ENCODE measurements around the gene MYO1F. TPM values are rescaled to one million over a fixed set of nuclear protein-coding genes. Genes with fewer than 3 reads are reported as not detected.
"Not testable (repeated sequence)": the region's sequence is repeated elsewhere in the genome, so short reads cannot be mapped to it uniquely, and the experiment has no call there.

The MYO1F gene
- polyA plus RNA-seq, 2 donors, result 2.5 to 7.9 TPM

- H3K36me3 ChIP-seq (ENCODE audit: control insufficient read depth in 2 of 2, insufficient read depth in 2 of 2, low read length in 1 of 2); H3K27ac ChIP-seq (ENCODE audit: low read depth in 2 of 2, low read length in 1 of 2); H3K9me3 ChIP-seq (ENCODE audit: control insufficient read depth in 2 of 2, insufficient read depth in 1 of 2, low read depth in 1 of 2, low read length in 1 of 2); H3K4me3 ChIP-seq (ENCODE audit: low read depth in 1 of 2, low read length in 2 of 2); H3K27me3 ChIP-seq (ENCODE audit: control insufficient read depth in 1 of 2, insufficient read depth in 2 of 2, low read length in 2 of 2); H3K4me1 ChIP-seq (ENCODE audit: control insufficient read depth in 2 of 2, insufficient read depth in 2 of 2, low read length in 1 of 2): not testable (repeated sequence)
- WGBS, 2 donors, result 95 to 96% methylated on average over 7 of the region's 7 CpGs
These were observed 23.5 kb downstream of the MYO1F start for GRCh38 chr19:8553729-8554128.

- H3K36me3 ChIP-seq (ENCODE audit: control insufficient read depth in 2 of 2, insufficient read depth in 2 of 2, low read length in 1 of 2), result no peaks in the 10 kb centered on the region
- no peaks in the 10 kb centered on the region for H3K9me3 ChIP-seq (ENCODE audit: control insufficient read depth in 2 of 2, insufficient read depth in 1 of 2, low read depth in 1 of 2, low read length in 1 of 2)
- H3K4me3 ChIP-seq (ENCODE audit: low read depth in 1 of 2, low read length in 2 of 2), result no peak overlapping the region
- no peaks in the 10 kb centered on the region for H3K27me3 ChIP-seq (ENCODE audit: control insufficient read depth in 1 of 2, insufficient read depth in 2 of 2, low read length in 2 of 2)
- no peaks in the 10 kb centered on the region for H3K4me1 ChIP-seq (ENCODE audit: control insufficient read depth in 2 of 2, insufficient read depth in 2 of 2, low read length in 1 of 2)
- WGBS, 2 donors, result 71 to 77% methylated on average over 10 of the region's 10 CpGs
- H3K27ac ChIP-seq (ENCODE audit: low read depth in 2 of 2, low read length in 1 of 2), result no peak overlapping the region
These were observed 24.4 kb downstream of the MYO1F start for GRCh38 chr19:8552810-8553209.

GRCh38 chr19:8550070-8550469 lies 27.2 kb downstream of the MYO1F start:
- Histone ChIP-seq H3K36me3 (ENCODE audit: control insufficient read depth in 2 of 2, insufficient read depth in 2 of 2, low read length in 1 of 2) (no peaks in the 10 kb centered on the region), H3K9me3 (ENCODE audit: control insufficient read depth in 2 of 2, insufficient read depth in 1 of 2, low read depth in 1 of 2, low read length in 1 of 2) (no peaks in the 10 kb centered on the region), H3K4me3 (ENCODE audit: low read depth in 1 of 2, low read length in 2 of 2) (no peak overlapping the region), H3K4me1 (ENCODE audit: control insufficient read depth in 2 of 2, insufficient read depth in 2 of 2, low read length in 1 of 2) (no peaks in the 10 kb centered on the region), H3K27ac (ENCODE audit: low read depth in 2 of 2, low read length in 1 of 2) (no peak overlapping the region), H3K27me3 (ENCODE audit: control insufficient read depth in 1 of 2, insufficient read depth in 2 of 2, low read length in 2 of 2) (no peaks in the 10 kb centered on the region)
- 93 to 96% methylated on average over 15 of the region's 15 CpGs for WGBS, 2 donors

GRCh38 chr19:8545743-8546142 lies 31.5 kb downstream of the MYO1F start:
- Histone ChIP-seq H3K4me1 (ENCODE audit: control insufficient read depth in 2 of 2, insufficient read depth in 2 of 2, low read length in 1 of 2) (no peaks in the 10 kb centered on the region), H3K36me3 (ENCODE audit: control insufficient read depth in 2 of 2, insufficient read depth in 2 of 2, low read length in 1 of 2) (no peaks in the 10 kb centered on the region), H3K27ac (ENCODE audit: low read depth in 2 of 2, low read length in 1 of 2) (no peak overlapping the region), H3K27me3 (ENCODE audit: control insufficient read depth in 1 of 2, insufficient read depth in 2 of 2, low read length in 2 of 2) (no peaks in the 10 kb centered on the region), H3K9me3 (ENCODE audit: control insufficient read depth in 2 of 2, insufficient read depth in 1 of 2, low read depth in 1 of 2, low read length in 1 of 2) (no peaks in the 10 kb centered on the region), H3K4me3 (ENCODE audit: low read depth in 1 of 2, low read length in 2 of 2) (no peak overlapping the region)
- 94 to 99% methylated on average over 8 of the region's 8 CpGs for WGBS, 2 donors

GRCh38 chr19:8544168-8544567 lies 33.1 kb downstream of the MYO1F start:
- Histone ChIP-seq H3K4me3 (ENCODE audit: low read depth in 1 of 2, low read length in 2 of 2) (no peak overlapping the region), H3K9me3 (ENCODE audit: control insufficient read depth in 2 of 2, insufficient read depth in 1 of 2, low read depth in 1 of 2, low read length in 1 of 2) (no peaks in the 10 kb centered on the region), H3K27me3 (ENCODE audit: control insufficient read depth in 1 of 2, insufficient read depth in 2 of 2, low read length in 2 of 2) (no peaks in the 10 kb centered on the region), H3K4me1 (ENCODE audit: control insufficient read depth in 2 of 2, insufficient read depth in 2 of 2, low read length in 1 of 2) (no peaks in the 10 kb centered on the region), H3K27ac (ENCODE audit: low read depth in 2 of 2, low read length in 1 of 2) (no peak overlapping the region), H3K36me3 (ENCODE audit: control insufficient read depth in 2 of 2, insufficient read depth in 2 of 2, low read length in 1 of 2) (no peaks in the 10 kb centered on the region)
- WGBS, 2 donors, result 95 to 97% methylated on average over 20 of the region's 20 CpGs

- no peak overlapping the region for H3K4me3 ChIP-seq (ENCODE audit: low read depth in 1 of 2, low read length in 2 of 2)
- H3K27ac ChIP-seq (ENCODE audit: low read depth in 2 of 2, low read length in 1 of 2), result no peak overlapping the region
- H3K27me3 ChIP-seq (ENCODE audit: control insufficient read depth in 1 of 2, insufficient read depth in 2 of 2, low read length in 2 of 2), result no peaks in the 10 kb centered on the region
- no peaks in the 10 kb centered on the region for H3K36me3 ChIP-seq (ENCODE audit: control insufficient read depth in 2 of 2, insufficient read depth in 2 of 2, low read length in 1 of 2)
- no peaks in the 10 kb centered on the region for H3K9me3 ChIP-seq (ENCODE audit: control insufficient read depth in 2 of 2, insufficient read depth in 1 of 2, low read depth in 1 of 2, low read length in 1 of 2)
- WGBS, 2 donors, result 94 to 95% methylated on average over 12 of the region's 12 CpGs
- H3K4me1 ChIP-seq (ENCODE audit: control insufficient read depth in 2 of 2, insufficient read depth in 2 of 2, low read length in 1 of 2), result no peaks in the 10 kb centered on the region
These were observed 37.6 kb downstream of the MYO1F start for GRCh38 chr19:8539621-8540149.

GRCh38 chr19:8537099-8537498 lies 40.1 kb downstream of the MYO1F start:
- Histone ChIP-seq H3K27ac (ENCODE audit: low read depth in 2 of 2, low read length in 1 of 2) (no peak overlapping the region), H3K27me3 (ENCODE audit: control insufficient read depth in 1 of 2, insufficient read depth in 2 of 2, low read length in 2 of 2) (no peaks in the 10 kb centered on the region), H3K36me3 (ENCODE audit: control insufficient read depth in 2 of 2, insufficient read depth in 2 of 2, low read length in 1 of 2) (no peaks in the 10 kb centered on the region), H3K4me1 (ENCODE audit: control insufficient read depth in 2 of 2, insufficient read depth in 2 of 2, low read length in 1 of 2) (no peaks in the 10 kb centered on the region), H3K9me3 (ENCODE audit: control insufficient read depth in 2 of 2, insufficient read depth in 1 of 2, low read depth in 1 of 2, low read length in 1 of 2) (no peaks in the 10 kb centered on the region), H3K4me3 (ENCODE audit: low read depth in 1 of 2, low read length in 2 of 2) (no peak overlapping the region)
- 92 to 95% methylated on average over 3 of the region's 3 CpGs for WGBS, 2 donors

GRCh38 chr19:8536282-8536681 lies 41.0 kb downstream of the MYO1F start:
- no peak overlapping the region for H3K27ac ChIP-seq (ENCODE audit: low read depth in 2 of 2, low read length in 1 of 2)
- 74 to 81% methylated on average over 22 of the region's 22 CpGs for WGBS, 2 donors
- no peak overlapping the region for H3K4me3 ChIP-seq (ENCODE audit: low read depth in 1 of 2, low read length in 2 of 2)
- no peaks in the 10 kb centered on the region for H3K4me1 ChIP-seq (ENCODE audit: control insufficient read depth in 2 of 2, insufficient read depth in 2 of 2, low read length in 1 of 2)
- H3K9me3 ChIP-seq (ENCODE audit: control insufficient read depth in 2 of 2, insufficient read depth in 1 of 2, low read depth in 1 of 2, low read length in 1 of 2), result no peaks in the 10 kb centered on the region
- H3K36me3 ChIP-seq (ENCODE audit: control insufficient read depth in 2 of 2, insufficient read depth in 2 of 2, low read length in 1 of 2), result no peaks in the 10 kb centered on the region
- no peaks in the 10 kb centered on the region for H3K27me3 ChIP-seq (ENCODE audit: control insufficient read depth in 1 of 2, insufficient read depth in 2 of 2, low read length in 2 of 2)

GRCh38 chr19:8532225-8532624 lies 45.0 kb downstream of the MYO1F start:
- Histone ChIP-seq H3K27me3 (ENCODE audit: control insufficient read depth in 1 of 2, insufficient read depth in 2 of 2, low read length in 2 of 2) (no peaks in the 10 kb centered on the region), H3K4me3 (ENCODE audit: low read depth in 1 of 2, low read length in 2 of 2) (no peak overlapping the region), H3K4me1 (ENCODE audit: control insufficient read depth in 2 of 2, insufficient read depth in 2 of 2, low read length in 1 of 2) (peaks cover 0 to 2% of the 10 kb centered on the region in 2 donors), H3K9me3 (ENCODE audit: control insufficient read depth in 2 of 2, insufficient read depth in 1 of 2, low read depth in 1 of 2, low read length in 1 of 2) (no peaks in the 10 kb centered on the region), H3K36me3 (ENCODE audit: control insufficient read depth in 2 of 2, insufficient read depth in 2 of 2, low read length in 1 of 2) (peaks cover 0 to 3% of the 10 kb centered on the region in 2 donors), H3K27ac (ENCODE audit: low read depth in 2 of 2, low read length in 1 of 2) (no peak overlapping the region)
- WGBS, 2 donors, result 62 to 73% methylated on average over 2 of the region's 2 CpGs

- peaks cover 0 to 8% of the 10 kb centered on the region in 2 donors for H3K4me1 ChIP-seq (ENCODE audit: control insufficient read depth in 2 of 2, insufficient read depth in 2 of 2, low read length in 1 of 2)
- H3K9me3 ChIP-seq (ENCODE audit: control insufficient read depth in 2 of 2, insufficient read depth in 1 of 2, low read depth in 1 of 2, low read length in 1 of 2), result no peaks in the 10 kb centered on the region
- 88 to 91% methylated on average over 7 of the region's 7 CpGs for WGBS, 2 donors
- peaks cover 0 to 6% of the 10 kb centered on the region in 2 donors for H3K36me3 ChIP-seq (ENCODE audit: control insufficient read depth in 2 of 2, insufficient read depth in 2 of 2, low read length in 1 of 2)
- H3K27me3 ChIP-seq (ENCODE audit: control insufficient read depth in 1 of 2, insufficient read depth in 2 of 2, low read length in 2 of 2), result no peaks in the 10 kb centered on the region
- no peak overlapping the region for H3K4me3 ChIP-seq (ENCODE audit: low read depth in 1 of 2, low read length in 2 of 2)
- H3K27ac ChIP-seq (ENCODE audit: low read depth in 2 of 2, low read length in 1 of 2), result no peak overlapping the region
These were observed 45.8 kb downstream of the MYO1F start for GRCh38 chr19:8531470-8531869.

Measured in esophagus (tissue), 2 donors.